Measurements from ENCODE around the gene LGALS1. TPM values are rescaled to one million over a fixed set of nuclear protein-coding genes. Genes with fewer than 3 reads are reported as not detected.

LGALS1 gene
- total RNA-seq, 1 experiment from 2014 or later = 32.8 TPM

GRCh38 chr22:37626144-37626543, 49.3 kb upstream of the LGALS1 start:
- no peak overlapping the region for H2BK15ac ChIP-seq (ENCODE audit: low read depth, low read length)
- no CpG with 5 or more reads among the region's 11 CpGs for WGBS (ENCODE audit: extremely low coverage, insufficient read length, low lambda C conversion rate)
- no peak overlapping the region for H2BK120ac ChIP-seq (ENCODE audit: low read depth, low read length, poor library complexity, severe bottlenecking)
- H4K20me1 ChIP-seq (ENCODE audit: control insufficient read depth, insufficient read depth, insufficient read length) = no peaks in the 10 kb centered on the region
- no peak overlapping the region for H2BK20ac ChIP-seq (ENCODE audit: low read depth, low read length, poor library complexity, severe bottlenecking)
- no peak overlapping the region for H2AFZ ChIP-seq (ENCODE audit: low read length)
- no peaks in the 10 kb centered on the region for H3K23me2 ChIP-seq (ENCODE audit: insufficient read length, low read depth, low read length, poor library complexity, severe bottlenecking)
- H3K56ac ChIP-seq (ENCODE audit: insufficient read length, low read depth, low read length) = no peak overlapping the region
- H3K79me1 ChIP-seq (ENCODE audit: insufficient read depth, low read depth, low read length, poor library complexity, severe bottlenecking) = no peaks in the 10 kb centered on the region
- H2BK5ac ChIP-seq (ENCODE audit: insufficient read length, low read length) = no peak overlapping the region
- H3K79me2 ChIP-seq (ENCODE audit: insufficient read depth, low read length) = no peaks in the 10 kb centered on the region
- no peak overlapping the region for H3K14ac ChIP-seq (ENCODE audit: insufficient read depth, low read length)
- no peak overlapping the region for H4K5ac ChIP-seq (ENCODE audit: insufficient read length, low read depth, low read length)
- H3K27ac ChIP-seq (ENCODE audit: insufficient read length, low read depth, low read length) = no peak overlapping the region
- no peak for DNase-seq
- no peak overlapping the region for H3K18ac ChIP-seq (ENCODE audit: insufficient read length, low read depth, low read length)
- no peak overlapping the region for H3T11ph ChIP-seq (ENCODE audit: low read length)
- no peak overlapping the region for H3K23ac ChIP-seq (ENCODE audit: insufficient read length, low read depth, low read length)
- no peak overlapping the region for H3K27ac Mint-ChIP-seq
- TF ChIP-seq, protein P1, sequence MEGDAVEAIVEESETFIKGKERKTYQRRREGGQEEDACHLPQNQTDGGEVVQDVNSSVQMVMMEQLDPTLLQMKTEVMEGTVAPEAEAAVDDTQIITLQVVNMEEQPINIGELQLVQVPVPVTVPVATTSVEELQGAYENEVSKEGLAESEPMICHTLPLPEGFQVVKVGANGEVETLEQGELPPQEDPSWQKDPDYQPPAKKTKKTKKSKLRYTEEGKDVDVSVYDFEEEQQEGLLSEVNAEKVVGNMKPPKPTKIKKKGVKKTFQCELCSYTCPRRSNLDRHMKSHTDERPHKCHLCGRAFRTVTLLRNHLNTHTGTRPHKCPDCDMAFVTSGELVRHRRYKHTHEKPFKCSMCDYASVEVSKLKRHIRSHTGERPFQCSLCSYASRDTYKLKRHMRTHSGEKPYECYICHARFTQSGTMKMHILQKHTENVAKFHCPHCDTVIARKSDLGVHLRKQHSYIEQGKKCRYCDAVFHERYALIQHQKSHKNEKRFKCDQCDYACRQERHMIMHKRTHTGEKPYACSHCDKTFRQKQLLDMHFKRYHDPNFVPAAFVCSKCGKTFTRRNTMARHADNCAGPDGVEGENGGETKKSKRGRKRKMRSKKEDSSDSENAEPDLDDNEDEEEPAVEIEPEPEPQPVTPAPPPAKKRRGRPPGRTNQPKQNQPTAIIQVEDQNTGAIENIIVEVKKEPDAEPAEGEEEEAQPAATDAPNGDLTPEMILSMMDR (conservative IDR thresholded peaks at IDR 0.05) = no peak
- H3K36me3 Mint-ChIP-seq (ENCODE audit: insufficient read depth in 1 of 3, low read depth in 3 of 3) = peaks cover 3 to 25% (median 21%) of the 10 kb centered on the region in 3 experiments; a peak in 6 of 7 replicates
- no peaks in the 10 kb centered on the region for H3K9me3 ChIP-seq (ENCODE audit: control insufficient read depth, low read depth, low read length)
- H3K4me2 ChIP-seq (ENCODE audit: insufficient read depth, insufficient read length, low read length) = no peak overlapping the region
- H2BK12ac ChIP-seq (ENCODE audit: insufficient read length, low read depth, low read length) = no peak overlapping the region
- no peaks in the 10 kb centered on the region; the same call in 1 of the 2 replicates for H3K27me3 Mint-ChIP-seq (ENCODE audit: low read depth)
- H4K91ac ChIP-seq (ENCODE audit: insufficient read length, low read depth, low read length) = no peak overlapping the region
- H3K4me1 ChIP-seq (ENCODE audit: insufficient read depth, low read length) = peaks cover 2% of the 10 kb centered on the region; the same call in 1 of the 2 replicates
- no peak overlapping the region for H3K4me3 Mint-ChIP-seq
- H3K9me3 Mint-ChIP-seq = no peaks in the 10 kb centered on the region; a peak in 1 of 5 replicates
- H3K4ac ChIP-seq (ENCODE audit: low read depth, low read length) = no peak overlapping the region
- no peaks in the 10 kb centered on the region for H3K27me3 ChIP-seq (ENCODE audit: insufficient read depth, low read length)
- no peak overlapping the region for H2AK5ac ChIP-seq (ENCODE audit: insufficient read length, low read length)
- H3K4me1 Mint-ChIP-seq = peaks cover 2 to 5% of the 10 kb centered on the region in 2 experiments
- H3K9ac ChIP-seq (ENCODE audit: extremely low read depth, insufficient read length, low read length) = no peak overlapping the region
- no peak overlapping the region for H4K8ac ChIP-seq (replicated peaks; ENCODE audit: insufficient read length, low read depth, low read length)
